GM10248 (cell line): ENCODE data around the gene TGM2.

Experiments
- CTCF ChIA-PET: fragments of 300-600 bp; sonication (Branson Sonifier 250); formaldehyde crosslinking; extraction: SDS; loops from one replicate; lab custom pipeline; 2021; ENCODE audit warnings: antibody characterized with exemption; lab: Yijun Ruan, JAX
- POLR2A ChIA-PET: fragments of 350-650 bp; sonication (Branson Sonifier 250); formaldehyde crosslinking; extraction: SDS; loops from one replicate; lab custom pipeline; 2020; ENCODE audit warnings: antibody characterized with exemption; lab: Yijun Ruan, JAX
- DNase-seq: peaks from one replicate; pipeline ENCODE4 v3.0.0; 2012; ENCODE audit errors: extremely low spot score
- CTCF ChIP-seq: IDR thresholded peaks from 2 replicates; pipeline ENCODE4 v1.5.1; 2012; ENCODE audit warnings: mild to moderate bottlenecking, low read depth; ENCODE audit errors: extremely low read depth, missing control alignments, control extremely low read depth

The TGM2 gene

GRCh38 chr20:38133680-38134426 is 31.2 kb downstream of the TGM2 start:
- POLR2A ChIA-PET, result no interaction called here
- CTCF ChIA-PET, result interaction anchor here (1.2 kb wide), 1 partner anchor 20 kb away, joined by 3 read pairs; no protein-coding TSS in a partner anchor
- no peak for DNase-seq
- TF ChIP-seq CTCF, result no peak

DNA sequence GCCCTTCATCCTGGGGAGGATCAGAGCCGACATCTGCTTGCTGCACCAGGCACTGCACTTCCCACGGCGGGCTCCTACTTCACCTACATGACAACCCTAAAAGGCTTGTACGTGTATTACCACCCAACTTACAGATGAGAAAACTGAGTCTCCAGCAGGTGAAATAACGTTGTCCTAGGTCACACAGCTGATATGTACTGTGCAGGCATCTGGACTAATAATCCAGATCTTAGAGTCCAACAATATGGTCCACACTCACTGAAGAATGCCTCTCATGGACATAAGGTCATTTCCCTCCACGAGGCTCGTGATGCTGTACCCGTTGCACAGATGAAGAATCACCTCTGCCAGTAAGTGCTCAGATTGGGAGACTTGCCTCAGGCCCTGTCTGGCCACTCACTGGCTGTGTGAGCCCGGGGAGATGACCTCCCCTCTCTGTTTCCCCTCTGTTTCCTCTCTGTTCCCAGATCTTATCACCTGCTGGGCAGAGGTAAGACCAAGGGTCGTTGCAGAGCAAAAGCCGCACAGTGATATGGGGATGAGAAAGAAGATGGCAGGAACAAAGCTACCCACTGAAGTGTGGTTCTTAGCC is 32.1 kb downstream of the TGM2 start:
- DNase-seq, result no peak
- POLR2A ChIA-PET, result no interaction called here
- no peak for TF ChIP-seq CTCF
- CTCF ChIA-PET, result interaction anchor here (1.2 kb wide), 1 partner anchor 19 kb away, joined by 3 read pairs; no protein-coding TSS in a partner anchor

- POLR2A ChIA-PET, result no interaction called here
- CTCF ChIA-PET, result interaction anchor here (1.2 to 1.4 kb wide), 2 partner anchors 8 to 59 kb away, joined by 3 read pairs; no protein-coding TSS in a partner anchor
- DNase-seq, result no peak
- no peak for TF ChIP-seq CTCF
Measured at GRCh38 chr20:38132156-38132909, 32.7 kb downstream of the TGM2 start.

DNA sequence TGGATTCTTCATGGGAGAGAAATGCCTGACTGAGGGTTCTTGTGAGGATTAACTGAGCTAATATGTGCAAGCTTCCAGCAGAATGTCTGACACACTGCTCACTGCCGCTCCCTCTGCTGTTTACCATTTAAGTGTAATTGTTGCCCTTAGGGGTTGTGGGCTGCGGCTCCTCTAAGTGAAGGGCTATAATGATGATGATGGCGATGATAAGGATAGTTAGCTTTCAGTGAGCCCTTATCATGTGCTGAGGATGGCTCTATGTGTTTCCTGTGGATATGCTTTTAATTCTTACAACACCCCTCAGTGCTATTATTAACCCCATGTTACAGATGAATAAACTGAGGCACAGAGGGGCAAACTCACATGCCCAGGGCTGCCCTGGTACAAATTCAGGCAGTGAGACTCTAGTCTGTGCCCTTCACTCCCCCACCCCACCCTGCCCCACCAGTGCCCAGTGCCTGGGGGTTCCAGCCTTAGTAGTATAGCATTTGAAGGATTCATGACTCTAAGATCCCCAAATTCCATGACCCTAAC is 33.4 kb downstream of the TGM2 start:
- no peak for DNase-seq
- ChIA-PET CTCF (interaction anchor here (1.2 to 1.4 kb wide), 2 partner anchors 9 to 58 kb away, joined by 3 read pairs; no protein-coding TSS in a partner anchor), POLR2A (no interaction called here)
- TF ChIP-seq CTCF, result no peak

DNA sequence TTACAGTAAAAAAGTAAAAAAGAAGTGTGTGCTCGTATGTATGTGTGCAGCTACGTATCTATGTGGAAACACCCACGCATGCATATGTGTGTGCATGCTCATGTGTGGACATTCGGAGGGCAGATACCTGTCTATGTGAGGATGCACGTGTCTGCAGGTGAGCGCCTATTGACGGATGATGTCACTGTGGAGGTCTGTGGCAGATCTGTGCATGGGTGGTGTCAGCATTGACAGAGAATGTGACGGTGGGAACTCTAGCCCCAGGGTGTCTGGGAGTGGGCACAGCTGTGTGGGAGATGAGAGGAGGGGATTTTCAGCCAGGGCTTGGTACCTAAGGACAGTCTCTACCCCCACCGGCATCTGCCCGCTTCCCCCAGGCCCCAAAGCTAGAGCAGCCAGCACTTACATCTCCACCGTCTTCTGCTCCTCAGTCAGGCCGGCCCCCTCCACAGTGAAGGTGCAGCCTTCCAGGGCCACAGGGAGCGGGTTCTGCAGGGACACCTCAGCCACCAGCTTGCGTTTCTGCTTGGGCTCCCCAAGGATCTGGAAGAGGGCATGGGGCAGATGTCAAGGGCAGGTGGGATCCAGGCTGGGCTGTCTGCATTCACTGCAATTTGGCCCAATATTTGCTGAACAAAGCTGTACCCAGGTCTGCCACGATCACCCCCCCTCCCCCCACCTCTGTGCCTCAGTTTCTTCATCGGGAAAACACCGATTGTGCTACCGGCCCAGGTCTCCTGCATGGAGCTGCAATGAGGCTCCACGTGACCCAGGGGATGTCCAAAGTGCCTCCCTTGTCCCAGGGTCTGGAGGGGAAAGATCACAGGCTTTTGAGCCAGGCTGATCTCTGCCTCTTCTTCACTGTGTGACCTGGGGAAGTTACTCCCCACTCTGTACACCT is 34.1 kb downstream of the TGM2 start:
- TF ChIP-seq CTCF, result no peak
- ChIA-PET POLR2A (no interaction called here), CTCF (interaction anchor here (0.7 to 1.4 kb wide), 3 partner anchors 10 to 58 kb away, joined by 3 read pairs; no protein-coding TSS in a partner anchor)
- DNase-seq, result no peak
